Hindlimb muscle (tissue), 1 donor: ENCODE measurements around the gene MRPS15. TPM values are rescaled to one million over a fixed set of nuclear protein-coding genes. Genes with fewer than 3 reads are reported as not detected.
"Not testable (repeated sequence)": the region's sequence is repeated elsewhere in the genome, so short reads cannot be mapped to it uniquely, and the experiment has no call there.

Source experiments
- DNase-seq: peaks from one replicate; pipeline ENCODE4 v3.0.0-alpha.2; 2013
- polyA plus RNA-seq: library from polyadenylated mRNA; unstranded; fragments of 120-200 nt; gene quantifications from one replicate; pipeline ENCODE4 v1.2.1, GENCODE V29; 2013; ENCODE audit not compliant: insufficient read length

The MRPS15 gene
- polyA plus RNA-seq, result 60.5 TPM

- peak; percentile 95 for DNase-seq
These were observed at the start of gene MRPS15 for GRCh38 chr1:36463803-36464604. MRPS15 (minus strand) TSS chr1:36464384; CDS start chr1:36464275, 109 bp downstream.

GRCh38 chr1:36512842-36513241, 48.7 kb upstream of the MRPS15 start:
- no peak for DNase-seq

GRCh38 chr1:36511804-36512798, 47.9 kb upstream of the MRPS15 start:
- no peak for DNase-seq

- not testable (repeated sequence) for DNase-seq
These were observed 47.0 kb upstream of the MRPS15 start for GRCh38 chr1:36511220-36511619.

- no peak for DNase-seq
These were observed 46.2 kb upstream of the MRPS15 start for GRCh38 chr1:36510418-36510817.

GRCh38 chr1:36508257-36508656, 44.1 kb upstream of the MRPS15 start:
- no peak for DNase-seq

GRCh38 chr1:36506276-36506920, 42.2 kb upstream of the MRPS15 start:
- no peak for DNase-seq

GRCh38 chr1:36503733-36504132, 39.5 kb upstream of the MRPS15 start:
- DNase-seq, result no peak

GRCh38 chr1:36503159-36503558, 39.0 kb upstream of the MRPS15 start:
- DNase-seq, result no peak

GRCh38 chr1:36502616-36503015, 38.4 kb upstream of the MRPS15 start:
- no peak for DNase-seq

GRCh38 chr1:36501911-36502310, 37.7 kb upstream of the MRPS15 start:
- DNase-seq, result not testable (repeated sequence)

GRCh38 chr1:36497207-36497606, 33.0 kb upstream of the MRPS15 start:
- no peak for DNase-seq

GRCh38 chr1:36494971-36495370, 30.8 kb upstream of the MRPS15 start:
- DNase-seq, result no peak

GRCh38 chr1:36493524-36493923, 29.3 kb upstream of the MRPS15 start:
- no peak for DNase-seq

GRCh38 chr1:36492491-36492890, 28.3 kb upstream of the MRPS15 start:
- no peak for DNase-seq

GRCh38 chr1:36489258-36490051, 25.3 kb upstream of the MRPS15 start:
- DNase-seq, result not testable (repeated sequence)

GRCh38 chr1:36487906-36488305, 23.7 kb upstream of the MRPS15 start:
- DNase-seq, result no peak

GRCh38 chr1:36487336-36487725, 23.1 kb upstream of the MRPS15 start:
- not testable (repeated sequence) for DNase-seq

GRCh38 chr1:36486439-36487335, 22.5 kb upstream of the MRPS15 start:
- DNase-seq, result no peak

GRCh38 chr1:36486093-36486438, 21.9 kb upstream of the MRPS15 start:
- no peak for DNase-seq

GRCh38 chr1:36484099-36484498, 19.9 kb upstream of the MRPS15 start:
- DNase-seq, result no peak
